Activated B cell treated with CpG ODN at 0.5 μM for 24 hours (primary cell): ENCODE data around the gene SAV1. TPM values are rescaled to one million over a fixed set of nuclear protein-coding genes. Genes with fewer than 3 reads are reported as not detected.
A peak's percentile ranks its signal among the peaks of the same experiment; 100 is the strongest.

Experiments used
- ATAC-seq: fragments of 200-7000 bp; cut with Tn5 transposase; one replicate; pipeline ENCODE4 v1.10.0; 2021; ENCODE audit warnings: low read depth, mild to moderate bottlenecking, moderate library complexity
- CTCF ChIA-PET: fragments of 350-600 bp; sonication (Branson Sonifier 250); formaldehyde crosslinking; loops from one replicate; lab custom pipeline; 2021; ENCODE audit warnings: antibody characterized with exemption; lab: Charles Lee
- POLR2A ChIA-PET: fragments of 350-600 bp; sonication (Branson Sonifier 250); formaldehyde crosslinking; loops from one replicate; lab custom pipeline; 2021; ENCODE audit warnings: antibody characterized with exemption; lab: Charles Lee
- DNase-seq: peaks from one replicate; pipeline ENCODE4 v3.0.0; 2022
- H3K27ac Mint-ChIP-seq: one replicate; pipeline ENCODE4 v1.8.0; 2020; ENCODE audit warnings: mixed read lengths
- H3K27me3 Mint-ChIP-seq: one replicate; pipeline ENCODE4 v1.8.0; 2021; ENCODE audit warnings: mixed read lengths
- H3K36me3 Mint-ChIP-seq: one replicate; pipeline ENCODE4 v1.8.0; 2021; ENCODE audit warnings: low read depth, mixed read lengths
- H3K4me1 Mint-ChIP-seq: one replicate; pipeline ENCODE4 v1.8.0; 2021; ENCODE audit warnings: mixed read lengths
- H3K4me3 Mint-ChIP-seq: one replicate; pipeline ENCODE4 v1.8.0; 2020; ENCODE audit warnings: mild to moderate bottlenecking, mixed read lengths
- H3K9me3 Mint-ChIP-seq: one replicate; pipeline ENCODE4 v1.8.0; 2020; ENCODE audit warnings: mixed read lengths
- CTCF ChIP-seq: fragments of 200-600 bp; IDR thresholded peaks from one replicate; pipeline ENCODE4 v1.8.0; 2022; ENCODE audit warnings: antibody characterized with exemption, mild to moderate bottlenecking
- intact Hi-C: fragments of 100-400 bp; cut with micrococcal nuclease; formaldehyde crosslinking; loops from one replicate; pipeline ENCODE4 v1.15.1; 2024
- total RNA-seq: library from RNA; stranded (reverse); gene quantifications from 2 replicates; pipeline ENCODE4 v1.2.3, GENCODE V29; 2022

The SAV1 gene
- 31.0 and 33.3 TPM in 2 replicates for total RNA-seq

GRCh38 chr14:50667996-50668825 is at the start of gene SAV1:
Gene SAV1 (minus strand): TSS chr14:50668306. CDS start chr14:50667967, 339 bp downstream.
- Mint-ChIP-seq H3K27me3 (no peaks in the 10 kb centered on the region), H3K4me1 (peaks cover 32% of the 10 kb centered on the region), H3K36me3 (peaks cover 21% of the 10 kb centered on the region), H3K4me3 (no peak within 1 kb of the TSS), H3K9me3 (no peaks in the 10 kb centered on the region), H3K27ac (no peak within 1 kb of the TSS)
- no peak for TF ChIP-seq CTCF
- intact Hi-C loops = loop anchor here (1.0 to 10.0 kb wide), 8 partner anchors 9 to 1177 kb away; no protein-coding TSS in a partner anchor
- ChIA-PET POLR2A (interaction anchor here (0.6 to 1.9 kb wide), 10 partner anchors 9 to 1047 kb away, joined by 3 to 25 read pairs (median 5); partner anchors contain the start of genes MGAT2, NIN and RPL36AL), CTCF (interaction anchor here (1.0 kb wide), 1 partner anchor 46 kb away, joined by 3 read pairs; no protein-coding TSS in a partner anchor)
- ATAC-seq (peak; percentile 65), DNase-seq (peak; percentile 63)

- H3K27ac Mint-ChIP-seq = no peak overlapping the region
These were observed 49.7 kb upstream of the SAV1 start for GRCh38 chr14:50717811-50718210.

DNA sequence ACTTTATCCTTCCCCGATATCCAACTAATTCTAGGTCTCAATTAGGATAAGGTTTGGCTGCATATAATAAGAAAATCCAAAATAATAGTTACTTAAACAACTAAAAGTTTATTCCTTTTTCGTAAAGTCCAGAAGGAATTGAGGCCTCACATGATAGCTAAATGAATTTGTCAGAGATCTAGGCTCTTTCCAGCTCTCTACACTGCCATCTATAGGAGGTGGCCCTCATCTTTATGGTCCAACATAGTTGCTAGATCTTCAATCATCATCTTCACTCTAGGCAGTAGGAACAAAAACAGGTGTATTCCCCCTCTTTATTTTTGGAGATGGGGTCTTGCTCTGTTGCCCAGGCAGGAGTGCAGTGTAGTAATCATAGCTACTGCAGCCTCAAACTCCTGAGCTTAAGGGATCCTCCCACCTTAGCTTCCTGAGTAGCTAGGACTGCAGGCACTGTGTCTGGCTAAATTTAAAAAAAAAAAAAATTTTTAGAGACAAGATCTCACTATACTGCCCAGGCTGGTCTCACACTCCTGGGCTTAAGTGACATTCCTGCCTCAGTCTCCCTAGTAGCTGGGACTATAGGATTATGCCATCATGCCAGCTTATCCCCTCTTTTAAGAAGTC is 46.5 kb upstream of the SAV1 start:
- POLR2A ChIA-PET = interaction anchor here (0.5 to 1.2 kb wide), 4 partner anchors 46 to 170 kb away, joined by 3 to 6 read pairs (median 6); partner anchors contain the start of gene SAV1

More at GRCh38 chr14:50717811-50718210, 49.7 kb upstream of the SAV1 start:
- no peaks in the 10 kb centered on the region for H3K9me3 Mint-ChIP-seq
- intact Hi-C loops = no loop called here
- H3K4me3 Mint-ChIP-seq = no peak overlapping the region
- H3K27me3 Mint-ChIP-seq = no peaks in the 10 kb centered on the region
- DNase-seq (no peak), ATAC-seq (no peak)
- ChIA-PET CTCF (interaction anchor here (1.2 to 2.2 kb wide), 3 partner anchors 98 to 177 kb away, joined by 3 to 6 read pairs (median 4); no protein-coding TSS in a partner anchor), POLR2A (interaction anchor here (0.6 kb wide), 1 partner anchor 46 kb away, joined by 4 read pairs; no protein-coding TSS in a partner anchor)
- peaks cover 28% of the 10 kb centered on the region for H3K36me3 Mint-ChIP-seq
- no peak for TF ChIP-seq CTCF
- no peaks in the 10 kb centered on the region for H3K4me1 Mint-ChIP-seq

DNA sequence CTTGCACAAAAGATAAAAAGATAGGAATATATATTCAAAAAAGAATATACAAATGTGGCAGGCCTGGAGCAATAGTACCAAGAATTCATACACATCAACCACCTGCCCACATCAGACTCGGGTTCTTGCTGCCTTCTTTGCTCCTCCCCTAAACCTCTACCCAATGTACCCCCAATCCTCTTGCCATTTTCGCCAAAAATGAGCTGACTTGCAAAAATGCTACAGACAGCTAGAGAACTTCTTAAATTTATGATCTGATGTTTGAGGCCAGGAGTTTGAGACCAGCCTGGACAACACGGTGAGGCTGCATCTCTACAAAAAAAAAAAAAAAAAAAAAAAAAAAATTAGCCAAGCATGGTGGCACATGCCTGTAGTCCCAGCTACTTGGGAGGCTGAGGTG is 42.9 kb upstream of the SAV1 start:
- no peak overlapping the region for H3K27ac Mint-ChIP-seq
- DNase-seq (no peak), ATAC-seq (no peak)
- no peaks in the 10 kb centered on the region for H3K9me3 Mint-ChIP-seq
- no peaks in the 10 kb centered on the region for H3K27me3 Mint-ChIP-seq
- intact Hi-C loops = no loop called here
- H3K4me3 Mint-ChIP-seq = no peak overlapping the region
- POLR2A ChIA-PET = no interaction called here
- no peaks in the 10 kb centered on the region for H3K36me3 Mint-ChIP-seq
- peaks cover 2% of the 10 kb centered on the region for H3K4me1 Mint-ChIP-seq
- CTCF ChIA-PET = interaction anchor here (1.5 to 1.7 kb wide), 2 partner anchors 91 kb away, joined by 4 to 6 read pairs; no protein-coding TSS in a partner anchor
- TF ChIP-seq CTCF = no peak

More for the DNA sequence above, 46.5 kb upstream of the SAV1 start:
- Mint-ChIP-seq H3K36me3 (peaks cover 5% of the 10 kb centered on the region), H3K27ac (no peak overlapping the region), H3K4me3 (no peak overlapping the region), H3K4me1 (no peaks in the 10 kb centered on the region), H3K9me3 (no peaks in the 10 kb centered on the region), H3K27me3 (no peaks in the 10 kb centered on the region)
- CTCF ChIA-PET = interaction anchor here (0.6 to 2.8 kb wide), 44 partner anchors 8 to 394 kb away, joined by 3 to 52 read pairs (median 4); partner anchors contain the start of gene SAV1
- DNase-seq (no peak), ATAC-seq (peak; percentile 68)
- intact Hi-C loops = loop anchor here (1.0 to 2.0 kb wide), 6 partner anchors 48 to 372 kb away; no protein-coding TSS in a partner anchor
- TF ChIP-seq CTCF = no peak
